Measurements from ENCODE around the gene ADAMTS3.

Gene ADAMTS3

GRCh38 chr4:72274251-72274650, 294.8 kb downstream of the ADAMTS3 start:
- TF ChIP-seq, protein P1, sequence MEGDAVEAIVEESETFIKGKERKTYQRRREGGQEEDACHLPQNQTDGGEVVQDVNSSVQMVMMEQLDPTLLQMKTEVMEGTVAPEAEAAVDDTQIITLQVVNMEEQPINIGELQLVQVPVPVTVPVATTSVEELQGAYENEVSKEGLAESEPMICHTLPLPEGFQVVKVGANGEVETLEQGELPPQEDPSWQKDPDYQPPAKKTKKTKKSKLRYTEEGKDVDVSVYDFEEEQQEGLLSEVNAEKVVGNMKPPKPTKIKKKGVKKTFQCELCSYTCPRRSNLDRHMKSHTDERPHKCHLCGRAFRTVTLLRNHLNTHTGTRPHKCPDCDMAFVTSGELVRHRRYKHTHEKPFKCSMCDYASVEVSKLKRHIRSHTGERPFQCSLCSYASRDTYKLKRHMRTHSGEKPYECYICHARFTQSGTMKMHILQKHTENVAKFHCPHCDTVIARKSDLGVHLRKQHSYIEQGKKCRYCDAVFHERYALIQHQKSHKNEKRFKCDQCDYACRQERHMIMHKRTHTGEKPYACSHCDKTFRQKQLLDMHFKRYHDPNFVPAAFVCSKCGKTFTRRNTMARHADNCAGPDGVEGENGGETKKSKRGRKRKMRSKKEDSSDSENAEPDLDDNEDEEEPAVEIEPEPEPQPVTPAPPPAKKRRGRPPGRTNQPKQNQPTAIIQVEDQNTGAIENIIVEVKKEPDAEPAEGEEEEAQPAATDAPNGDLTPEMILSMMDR (IDR thresholded peaks at IDR 0.05; ENCODE audit: borderline replicate concordance, insufficient read depth, low read depth, low read length) = no peak

GRCh38 chr4:72255269-72255668, 313.8 kb downstream of the ADAMTS3 start:
- TF ChIP-seq, protein P1 (IDR thresholded peaks at IDR 0.05; ENCODE audit: borderline replicate concordance, insufficient read depth, low read depth, low read length) = no peak
- no peak overlapping the region for H3K4me3 ChIP-seq (ENCODE audit: low read depth, low read length)

More at GRCh38 chr4:72274251-72274650, 294.8 kb downstream of the ADAMTS3 start:
- no peak overlapping the region for H3K4me3 ChIP-seq (ENCODE audit: low read depth, low read length)

- H3K4me3 ChIP-seq (ENCODE audit: low read depth, low read length) = no peak overlapping the region
- TF ChIP-seq, protein P1 (IDR thresholded peaks at IDR 0.05; ENCODE audit: borderline replicate concordance, insufficient read depth, low read depth, low read length) = no peak
Measured at GRCh38 chr4:72243641-72244040, 325.4 kb downstream of the ADAMTS3 start.

GRCh38 chr4:72239487-72240116, 329.4 kb downstream of the ADAMTS3 start:
- TF ChIP-seq, protein P1 (IDR thresholded peaks at IDR 0.05; ENCODE audit: borderline replicate concordance, insufficient read depth, low read depth, low read length) = no peak
- H3K4me3 ChIP-seq (ENCODE audit: low read depth, low read length) = no peak overlapping the region
